Muscle of arm (tissue), 12 donors: ENCODE measurements around the gene RRP9. TPM values are rescaled to one million over a fixed set of nuclear protein-coding genes. Genes with fewer than 3 reads are reported as not detected.

ENCODE experiments used
- DNase-seq: peaks from one replicate; pipeline ENCODE4 v3.0.0-alpha.2; 2013
- polyA plus RNA-seq, 12 donors: library from polyadenylated mRNA; unstranded; fragments of 120-200 nt; gene quantifications; one replicate each; pipeline ENCODE4 v1.2.1, GENCODE V29; 2013; ENCODE audit not compliant: insufficient read length in 12 of 12

Gene RRP9
- polyA plus RNA-seq, 12 donors, result 11.2 to 15.6 (median 13.9) TPM; not detected in 1

DNA sequence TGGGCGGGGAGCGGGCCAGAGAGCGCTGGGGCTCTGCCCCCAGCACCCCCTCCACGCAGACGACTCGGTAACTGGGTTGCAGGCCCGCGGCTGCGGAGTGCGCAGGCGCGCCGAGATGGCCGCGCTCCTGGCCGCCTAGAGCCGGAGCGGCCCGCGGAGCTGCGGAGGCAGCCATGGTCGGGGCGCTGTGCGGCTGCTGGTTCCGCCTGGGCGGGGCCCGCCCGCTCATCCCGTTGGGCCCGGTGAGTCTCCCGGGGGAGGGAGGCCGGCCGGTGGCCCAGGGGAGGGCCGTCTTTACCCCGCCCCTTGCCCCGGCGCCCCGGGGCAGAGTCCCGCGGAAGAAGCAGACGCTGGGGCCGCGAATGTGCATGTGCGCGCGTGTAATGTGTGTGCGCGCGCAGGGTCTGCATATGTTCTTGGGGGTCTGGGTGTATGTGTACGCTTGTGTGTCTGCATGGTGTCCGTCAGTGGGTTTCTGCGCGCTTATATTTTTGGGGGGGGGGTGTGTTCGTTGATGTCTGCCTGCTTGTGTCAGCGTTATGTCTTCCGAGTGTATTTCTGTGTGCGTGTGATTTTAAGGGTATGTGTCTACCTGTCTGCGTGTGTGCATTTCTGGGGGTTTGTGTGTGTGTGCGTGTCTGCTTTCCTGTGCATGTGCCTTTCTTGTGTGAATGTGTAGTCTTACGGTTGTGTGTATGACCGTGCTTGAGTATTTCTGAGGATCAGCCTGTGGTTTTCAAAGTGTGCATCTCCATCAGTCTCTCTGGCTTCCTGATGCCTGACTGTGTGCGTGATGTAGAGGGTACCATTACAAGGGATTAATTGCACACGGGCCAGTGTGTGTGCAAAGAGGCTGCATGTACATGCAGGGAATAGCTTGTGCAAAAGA is 33.5 kb upstream of the RRP9 start, which contains the start of gene ABHD14A:
Gene ABHD14A, plus strand, starts transcription at position 102 of the 889 bp plus-strand sequence. Its CDS starts 72 bp downstream, at position 174.
- DNase-seq, result peak; percentile 78

DNA sequence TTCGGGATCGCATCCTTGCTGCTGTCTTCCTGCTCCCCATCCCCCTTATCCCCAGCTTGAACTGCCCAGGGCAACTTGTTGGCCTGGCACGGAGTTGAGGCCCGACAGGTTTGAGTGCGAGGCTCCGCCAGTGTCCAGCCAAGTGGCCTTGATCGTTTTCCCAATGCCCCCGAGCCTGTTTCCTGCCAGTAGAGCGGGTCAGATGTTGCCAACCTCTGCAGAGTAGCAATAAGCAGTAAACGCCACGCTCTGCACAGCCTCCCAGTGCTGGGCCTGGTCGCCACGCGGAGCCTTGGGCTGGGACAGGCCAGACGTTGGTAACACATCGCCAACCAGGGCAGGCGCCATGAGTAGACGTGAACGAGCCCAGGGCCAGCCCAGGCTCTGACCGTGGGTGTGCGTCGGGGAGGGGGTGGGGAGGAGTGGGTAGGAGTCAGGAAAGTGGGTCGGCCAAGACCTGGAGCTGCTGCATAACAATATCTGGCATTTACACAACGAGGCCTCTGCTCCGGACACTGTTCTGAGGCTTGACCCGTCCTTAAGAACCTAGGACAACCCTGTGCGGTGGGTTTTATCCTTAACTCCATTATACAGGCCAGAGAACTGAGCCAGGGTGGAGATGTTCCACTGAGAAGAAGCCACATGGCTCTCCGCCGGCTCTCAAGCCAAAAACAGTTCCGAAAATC is 32.7 kb upstream of the RRP9 start:
- no peak for DNase-seq

DNA sequence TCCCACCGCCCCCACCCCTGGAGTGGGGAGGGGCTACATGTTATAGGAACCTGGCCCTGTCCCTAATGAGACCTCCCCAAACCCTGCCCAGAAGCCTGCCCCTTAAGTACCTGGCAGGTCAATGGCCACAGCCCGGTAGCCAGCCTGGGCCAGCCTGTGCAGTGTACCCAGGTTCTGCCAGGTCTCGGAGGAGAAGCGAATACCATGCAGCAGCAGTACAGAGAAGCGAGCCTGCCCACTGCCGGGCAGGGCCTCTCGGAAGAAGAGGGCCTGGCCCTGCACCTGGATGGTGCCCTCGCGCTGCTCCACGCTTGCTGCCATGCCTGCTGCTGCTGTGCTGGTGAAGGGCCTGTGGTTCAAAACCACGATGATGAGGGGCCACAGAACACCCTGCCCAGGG is 29.6 kb upstream of the RRP9 start:
- DNase-seq, result no peak

DNA sequence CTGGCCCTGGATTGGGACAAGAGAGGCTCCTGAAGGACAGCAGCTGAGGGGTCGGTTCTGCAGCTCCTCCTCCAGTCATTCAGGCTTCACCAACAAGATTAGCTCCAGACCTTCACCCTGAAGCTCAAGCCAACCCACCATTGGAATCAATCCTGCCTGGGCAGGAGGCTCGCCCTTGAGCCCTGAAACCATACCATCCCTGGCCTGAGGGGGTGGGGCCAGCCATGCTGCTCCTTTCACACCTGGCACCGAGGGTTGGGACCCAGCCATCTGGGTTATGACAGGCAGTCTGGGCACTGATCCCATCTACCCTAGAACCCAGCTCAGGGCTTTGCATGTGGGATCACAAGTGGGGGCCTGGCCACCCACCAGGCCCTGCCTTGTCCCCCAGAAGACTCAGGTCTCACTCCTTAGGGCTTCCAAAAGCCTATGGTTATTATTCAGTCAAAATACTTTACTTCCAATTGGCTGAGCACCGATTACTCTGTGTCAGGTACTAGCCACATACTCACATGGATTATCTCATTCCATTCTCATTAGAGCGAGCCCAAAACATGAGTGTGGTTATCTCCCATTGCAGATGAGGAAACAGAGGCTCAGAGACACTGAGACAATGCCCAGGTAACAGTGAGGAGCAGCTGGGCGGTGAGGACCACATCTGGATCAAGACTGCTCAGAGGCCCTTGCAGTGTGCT is 29.0 kb upstream of the RRP9 start:
- no peak for DNase-seq

GRCh38 chr3:51969841-51970240 is 28.1 kb upstream of the RRP9 start:
- no peak for DNase-seq

DNA sequence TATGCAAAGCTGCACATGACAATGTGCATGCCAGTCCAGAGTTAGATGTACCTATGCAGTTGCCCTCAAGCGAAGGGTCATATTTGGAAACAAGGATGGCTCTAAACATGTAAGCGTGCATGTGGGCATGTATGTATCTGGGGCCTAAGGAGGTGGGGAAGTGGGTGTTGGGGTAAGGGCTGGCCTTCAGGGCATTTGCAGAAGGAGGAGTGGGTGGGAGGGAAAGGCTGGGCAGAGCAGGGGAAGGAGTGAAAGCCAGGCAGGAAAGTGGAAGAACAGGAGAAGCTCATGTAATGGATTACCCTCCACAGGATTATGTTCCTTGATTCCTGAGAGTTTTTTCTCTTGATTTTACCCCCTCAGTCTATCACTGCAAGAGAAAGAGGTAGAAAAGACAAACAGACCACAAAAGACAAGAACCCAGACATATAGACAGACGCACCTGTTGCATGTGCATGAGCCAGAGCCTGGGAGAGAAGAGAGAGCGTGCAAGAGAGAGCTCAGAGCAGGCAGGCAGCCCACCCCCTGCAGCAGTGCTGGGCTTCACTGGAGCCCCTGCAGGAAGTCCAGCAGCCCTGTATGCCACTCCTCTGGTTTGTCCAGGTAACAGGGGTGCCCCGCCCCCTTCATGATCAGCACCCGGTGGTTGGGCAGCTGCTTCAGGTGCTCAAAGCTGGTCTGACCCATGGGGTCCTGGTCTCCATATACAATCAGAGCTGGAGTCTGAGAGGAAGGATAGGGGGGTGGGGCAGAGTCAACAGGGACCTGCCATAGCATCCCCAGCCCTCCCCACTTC is 27.4 kb upstream of the RRP9 start:
- DNase-seq, result no peak

DNA sequence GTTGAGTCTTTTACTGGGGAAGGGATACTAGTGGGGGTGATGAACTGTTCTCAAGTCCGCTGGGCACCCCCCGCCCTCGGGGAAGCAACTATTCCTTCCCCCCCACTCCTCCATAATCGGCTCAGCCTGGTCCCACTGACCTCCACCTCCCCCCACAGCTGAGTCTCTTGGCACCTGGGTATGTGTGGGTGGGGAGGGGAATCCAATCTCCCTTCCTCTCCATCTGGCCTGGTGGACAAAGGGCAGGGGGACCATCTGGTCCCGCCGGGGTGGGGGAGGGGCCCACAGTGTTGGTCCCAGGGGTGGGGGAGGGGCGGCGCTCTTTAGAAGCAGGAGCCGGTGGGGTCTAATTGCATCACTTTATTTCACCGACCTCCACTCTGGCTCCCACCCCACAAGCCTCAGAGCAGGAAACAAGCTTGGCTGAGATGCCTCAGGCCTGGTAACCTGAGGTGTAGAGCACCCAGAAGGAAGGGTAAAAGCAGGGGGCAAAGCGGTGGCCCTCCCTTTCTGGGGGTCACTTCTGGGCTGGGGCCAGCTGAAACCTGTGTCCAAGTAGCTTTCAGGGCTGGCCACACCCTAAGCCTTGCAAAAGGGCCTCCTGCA is 26.6 kb upstream of the RRP9 start:
- DNase-seq, result peak; percentile 45

GRCh38 chr3:51967384-51968169 is 25.9 kb upstream of the RRP9 start, which contains the start of gene PCBP4:
Gene PCBP4, minus strand, starts transcription at chr3:51967454. Its CDS starts 6,214 bp downstream, at chr3:51961240.
- peak; percentile 59 for DNase-seq

DNA sequence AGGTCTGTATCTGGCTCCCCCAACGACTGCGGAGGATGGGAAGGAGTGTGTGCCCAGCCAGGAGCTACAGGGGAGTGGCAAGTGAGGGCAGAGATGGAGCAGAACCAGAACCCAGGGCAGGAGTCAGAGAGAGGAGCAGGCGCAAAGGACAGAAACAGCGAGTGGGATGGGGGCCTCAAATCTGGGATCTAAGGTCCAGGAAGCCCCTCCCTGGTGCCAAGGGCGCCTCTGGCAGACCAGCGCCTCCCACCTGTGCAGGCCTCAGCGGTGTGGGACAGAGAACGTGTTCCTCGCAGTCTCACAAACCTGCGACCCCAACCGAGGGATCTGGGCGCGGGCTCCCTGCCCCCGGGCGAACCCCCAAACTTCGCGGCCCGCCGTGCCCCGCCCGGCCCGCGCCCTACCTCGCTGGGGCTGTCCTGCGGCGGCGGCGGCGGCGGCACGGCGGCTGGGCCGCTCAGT is 25.2 kb upstream of the RRP9 start:
- no peak for DNase-seq

DNA sequence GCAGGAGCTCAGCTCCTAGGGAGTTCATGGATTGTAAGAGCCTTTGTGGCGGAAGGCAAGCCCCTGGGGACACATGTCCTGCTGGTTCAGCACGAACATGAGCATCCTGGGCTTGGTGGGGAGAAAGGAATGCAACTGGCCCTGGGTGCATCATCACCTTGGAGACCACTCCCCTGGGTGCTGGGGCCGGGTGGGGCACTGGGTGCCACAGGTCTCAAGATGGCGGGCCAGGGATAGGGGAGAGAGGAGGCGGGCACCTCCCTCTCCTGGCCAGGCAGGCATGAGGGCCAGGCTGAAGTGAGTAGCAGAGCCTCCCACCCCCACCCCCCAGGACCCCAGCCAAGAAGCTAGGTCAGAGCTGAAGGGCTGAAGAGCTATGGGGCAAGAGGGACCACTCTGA is 24.8 kb upstream of the RRP9 start:
- DNase-seq, result no peak

DNA sequence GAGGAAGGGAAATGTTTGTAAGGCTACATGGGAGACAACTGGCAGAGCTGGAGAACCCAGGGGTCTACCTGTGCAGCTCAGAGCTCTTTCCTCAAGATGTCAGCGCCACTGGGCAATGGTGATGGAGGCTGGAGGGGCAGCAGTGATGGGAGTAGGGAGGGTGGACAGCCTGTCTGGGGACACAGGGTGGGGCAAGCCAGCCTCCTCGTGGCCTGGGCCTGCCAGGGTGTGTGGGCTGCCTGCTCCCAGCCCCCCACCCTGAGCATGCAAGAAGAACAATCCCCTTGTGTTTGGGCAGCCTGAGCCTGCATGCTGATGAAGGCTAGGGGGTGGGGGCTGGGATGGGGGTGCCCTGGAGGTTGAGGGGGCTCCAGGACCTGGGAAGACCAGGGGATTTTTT is 24.3 kb upstream of the RRP9 start:
- no peak for DNase-seq

GRCh38 chr3:51964521-51964920 is 22.8 kb upstream of the RRP9 start:
- DNase-seq, result no peak

GRCh38 chr3:51963951-51964451 is 22.3 kb upstream of the RRP9 start:
- peak; percentile 46 for DNase-seq

- DNase-seq, result peak; percentile 45
Measured at GRCh38 chr3:51962854-51963530, 21.3 kb upstream of the RRP9 start.

- no peak for DNase-seq
Measured at GRCh38 chr3:51961602-51962569, 20.2 kb upstream of the RRP9 start.

- no peak for DNase-seq
Measured at GRCh38 chr3:51961011-51961410, 19.3 kb upstream of the RRP9 start.

GRCh38 chr3:51960386-51960785 is 18.7 kb upstream of the RRP9 start:
- no peak for DNase-seq

- no peak for DNase-seq
Measured at GRCh38 chr3:51959651-51960050, 17.9 kb upstream of the RRP9 start.
